Gastrocnemius medialis (tissue), 4 donors: ENCODE measurements around the gene SRF.

Experiments
- CTCF ChIP-seq, 5 experiments: fragments of 450-650 bp in 3 of 5; fragments of 200-600 bp in 2 of 5; sonication (generic) in 2 of 5; IDR thresholded peaks in 4 of 5; conservative IDR thresholded peaks in 1 of 5; 1 replicate in 4 of 5; 2 replicates in 1 of 5; pipeline ENCODE4 v1.5.1; 2016 to 2019; ENCODE audit warnings: antibody characterized with exemption in 5 of 5, mild to moderate bottlenecking in 3 of 5, moderate library complexity in 3 of 5
- POLR2A ChIP-seq, 2 donors: fragments of 450-650 bp; IDR thresholded peaks; one replicate each; pipeline ENCODE4 v1.6.1; 2017; ENCODE audit warnings: antibody characterized with exemption in 2 of 2, mild to moderate bottlenecking in 2 of 2, moderate library complexity in 2 of 2

- TF ChIP-seq POLR2A (IDR thresholded peaks at IDR 0.05) (no peak), CTCF (IDR thresholded peaks at IDR 0.05 in 4 of 5, conservative IDR thresholded peaks at IDR 0.05 in 1 of 5) (no peak)
Measured at GRCh38 chr6:43127877-43128276, 43.2 kb upstream of the SRF start.
